ENCODE measurements around the gene ZCCHC14.

The ZCCHC14 gene

DNA sequence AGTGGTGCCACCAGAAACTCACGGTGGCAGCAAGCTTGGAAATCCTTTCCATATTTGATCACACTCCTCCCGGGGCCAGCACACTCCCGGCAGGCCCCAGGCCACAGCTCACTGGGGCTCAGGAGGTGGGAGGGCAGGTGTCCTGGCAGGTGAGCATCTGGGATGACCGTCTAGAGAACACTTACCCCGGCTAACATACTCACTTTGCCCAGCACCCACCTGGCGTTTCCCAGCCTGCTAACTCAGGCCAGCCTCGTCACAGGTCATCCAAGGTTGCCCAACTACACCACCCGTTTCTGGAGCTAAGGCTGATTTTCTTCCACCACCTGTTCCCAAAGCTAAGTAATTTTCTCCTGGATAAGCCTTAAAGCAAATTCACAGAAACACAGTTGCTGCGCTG is 134.1 kb downstream of the ZCCHC14 start:
- H3K4me1 ChIP-seq (ENCODE audit: control insufficient read depth in 1 of 2, insufficient read depth in 1 of 2, low read depth in 1 of 2, low read length in 1 of 2) = no peaks in the 10 kb centered on the region
- H3K27me3 ChIP-seq = no peaks in the 10 kb centered on the region
- no peaks in the 10 kb centered on the region for H3K36me3 ChIP-seq
- H3K9me3 ChIP-seq = no peaks in the 10 kb centered on the region
- no peak overlapping the region for H3K4me3 ChIP-seq (ENCODE audit: low read depth in 1 of 2, low read length in 1 of 2)
- TF ChIP-seq, protein P1, sequence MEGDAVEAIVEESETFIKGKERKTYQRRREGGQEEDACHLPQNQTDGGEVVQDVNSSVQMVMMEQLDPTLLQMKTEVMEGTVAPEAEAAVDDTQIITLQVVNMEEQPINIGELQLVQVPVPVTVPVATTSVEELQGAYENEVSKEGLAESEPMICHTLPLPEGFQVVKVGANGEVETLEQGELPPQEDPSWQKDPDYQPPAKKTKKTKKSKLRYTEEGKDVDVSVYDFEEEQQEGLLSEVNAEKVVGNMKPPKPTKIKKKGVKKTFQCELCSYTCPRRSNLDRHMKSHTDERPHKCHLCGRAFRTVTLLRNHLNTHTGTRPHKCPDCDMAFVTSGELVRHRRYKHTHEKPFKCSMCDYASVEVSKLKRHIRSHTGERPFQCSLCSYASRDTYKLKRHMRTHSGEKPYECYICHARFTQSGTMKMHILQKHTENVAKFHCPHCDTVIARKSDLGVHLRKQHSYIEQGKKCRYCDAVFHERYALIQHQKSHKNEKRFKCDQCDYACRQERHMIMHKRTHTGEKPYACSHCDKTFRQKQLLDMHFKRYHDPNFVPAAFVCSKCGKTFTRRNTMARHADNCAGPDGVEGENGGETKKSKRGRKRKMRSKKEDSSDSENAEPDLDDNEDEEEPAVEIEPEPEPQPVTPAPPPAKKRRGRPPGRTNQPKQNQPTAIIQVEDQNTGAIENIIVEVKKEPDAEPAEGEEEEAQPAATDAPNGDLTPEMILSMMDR (IDR thresholded peaks at IDR 0.05) = no peak
- no peak overlapping the region for H3K27ac ChIP-seq

GRCh38 chr16:87358250-87358649 is 134.6 kb downstream of the ZCCHC14 start:
- Histone ChIP-seq H3K36me3 (no peaks in the 10 kb centered on the region), H3K4me1 (ENCODE audit: control insufficient read depth in 1 of 2, insufficient read depth in 1 of 2, low read depth in 1 of 2, low read length in 1 of 2) (no peaks in the 10 kb centered on the region), H3K27ac (no peak overlapping the region), H3K9me3 (no peaks in the 10 kb centered on the region), H3K27me3 (no peaks in the 10 kb centered on the region), H3K4me3 (ENCODE audit: low read depth in 1 of 2, low read length in 1 of 2) (no peak overlapping the region)
- TF ChIP-seq, protein P1 (IDR thresholded peaks at IDR 0.05) = no peak

GRCh38 chr16:87356491-87356853 is 136.4 kb downstream of the ZCCHC14 start:
- H3K27me3 ChIP-seq = no peaks in the 10 kb centered on the region
- TF ChIP-seq, protein P1 (IDR thresholded peaks at IDR 0.05) = no peak
- no peaks in the 10 kb centered on the region for H3K36me3 ChIP-seq
- no peak overlapping the region for H3K4me3 ChIP-seq (ENCODE audit: low read depth in 1 of 2, low read length in 1 of 2)
- H3K27ac ChIP-seq = no peak overlapping the region
- H3K4me1 ChIP-seq (ENCODE audit: control insufficient read depth in 1 of 2, insufficient read depth in 1 of 2, low read depth in 1 of 2, low read length in 1 of 2) = no peaks in the 10 kb centered on the region
- no peaks in the 10 kb centered on the region for H3K9me3 ChIP-seq

Measured in neutrophil (primary cell).